K562 (cell line): ENCODE data around the gene MOB4. TPM values are rescaled to one million over a fixed set of nuclear protein-coding genes. Genes with fewer than 3 reads are reported as not detected.

Experiments
- ASH1L ChIP-seq: fragments of 450-650 bp; IDR thresholded peaks from 2 replicates; pipeline ENCODE4 v1.6.1; 2018; ENCODE audit warnings: borderline replicate concordance, mild to moderate bottlenecking, low read depth; ENCODE audit not compliant: partially characterized antibody
- CEBPZ ChIP-seq: fragments of 150-350 bp; IDR thresholded peaks from 2 replicates; pipeline ENCODE4 v1.6.1; 2014; ENCODE audit warnings: low read depth, mild to moderate bottlenecking, low read length, borderline replicate concordance
- CLOCK ChIP-seq: fragments of 250-450 bp; sonication (Bioruptor Pico); IDR thresholded peaks from 2 replicates; pipeline ENCODE4 v1.4.0; 2020; ENCODE audit warnings: mild to moderate bottlenecking, moderate library complexity, borderline replicate concordance
- DACH1 ChIP-seq: fragments of 450-650 bp; IDR thresholded peaks from 2 replicates; pipeline ENCODE4 v1.6.1; 2018; ENCODE audit not compliant: partially characterized antibody
- E2F5 ChIP-seq: sonication (generic); formaldehyde crosslinking; IDR thresholded peaks from 2 replicates; pipeline ENCODE4 v1.8.0; 2022; ENCODE audit warnings: mild to moderate bottlenecking, missing genetic modification reagents
- ELF1 ChIP-seq: fragments of 200-800 bp; sonication (Bioruptor generic); IDR thresholded peaks from 2 replicates; pipeline ENCODE4 v1.6.1; 2016; ENCODE audit warnings: missing genetic modification characterization, missing compliant biosample characterization
- EP400 ChIP-seq: fragments of 450-650 bp; IDR thresholded peaks from 2 replicates; pipeline ENCODE4 v1.6.1; 2017; ENCODE audit warnings: antibody characterized with exemption, mild to moderate bottlenecking, moderate library complexity
- ERF ChIP-seq: fragments of 450-650 bp; formaldehyde crosslinking; IDR thresholded peaks from 2 replicates; pipeline ENCODE4 v1.4.0; 2020; ENCODE audit warnings: mild to moderate bottlenecking, mixed read lengths
- FOS ChIP-seq: IDR thresholded peaks from 3 replicates; pipeline ENCODE4 v1.6.1; 2011; ENCODE audit not compliant: insufficient read length; ENCODE audit errors: extremely low read depth
- FOXK1 ChIP-seq: sonication (generic); formaldehyde crosslinking; IDR thresholded peaks from 2 replicates; pipeline ENCODE4 v1.8.0; 2022; ENCODE audit warnings: missing genetic modification reagents, mild to moderate bottlenecking, borderline replicate concordance
- IFI16 ChIP-seq: fragments of 250-450 bp; sonication (Bioruptor Pico); IDR thresholded peaks from 2 replicates; pipeline ENCODE4 v2.1.2; 2022; ENCODE audit warnings: mild to moderate bottlenecking, inconsistent platforms
- KAT2B ChIP-seq: IDR thresholded peaks from one replicate; pipeline ENCODE4 v1.6.1; 2012; ENCODE audit warnings: low read depth, mild to moderate bottlenecking, control low read depth, inconsistent platforms, low read length, moderate library complexity
- KDM1A ChIP-seq, 2 experiments: fragments of 450-650 bp; IDR thresholded peaks; 2 replicates each; pipeline ENCODE4 v1.6.1; 2016; ENCODE audit warnings: mild to moderate bottlenecking in 2 of 2
- KLF1 ChIP-seq: fragments of 450-650 bp; IDR thresholded peaks from 2 replicates; pipeline ENCODE4 v1.6.1; 2016; ENCODE audit warnings: missing genetic modification characterization, missing compliant biosample characterization
- MIER1 ChIP-seq: fragments of 450-650 bp; IDR thresholded peaks from 2 replicates; pipeline ENCODE4 v1.6.1; 2016; ENCODE audit warnings: antibody characterized with exemption, mild to moderate bottlenecking, low read depth
- NCOA2 ChIP-seq, 2 experiments: fragments of 450-650 bp; IDR thresholded peaks; 2 replicates each; pipeline ENCODE4 v1.6.1; 2018; ENCODE audit warnings: mild to moderate bottlenecking in 2 of 2, moderate library complexity in 1 of 2; ENCODE audit not compliant: partially characterized antibody in 2 of 2
- NEUROD1 ChIP-seq: fragments of 150-350 bp; IDR thresholded peaks from 2 replicates; pipeline ENCODE4 v1.6.1; 2014; ENCODE audit warnings: borderline replicate concordance, low read length, low read depth; ENCODE audit not compliant: partially characterized antibody
- RAD51 ChIP-seq: fragments of 450-650 bp; IDR thresholded peaks from 2 replicates; pipeline ENCODE4 v1.7.1; 2016; ENCODE audit warnings: low read depth, mild to moderate bottlenecking, borderline replicate concordance
- SAFB ChIP-seq: fragments of 200-400 bp; formaldehyde crosslinking; IDR thresholded peaks from 2 replicates; pipeline ENCODE4 v1.6.1; 2017; ENCODE audit warnings: low read depth, low read length, borderline replicate concordance
- SAP30 ChIP-seq: fragments of 200-600 bp; sonication (generic); IDR thresholded peaks from 2 replicates; pipeline ENCODE4 v1.6.1; 2012; ENCODE audit warnings: borderline replicate concordance, low read depth, mild to moderate bottlenecking, moderate library complexity, low read length, control low read depth, inconsistent platforms; ENCODE audit not compliant: insufficient read depth, poor library complexity, severe bottlenecking
- ZBTB1 ChIP-seq: sonication (generic); formaldehyde crosslinking; IDR thresholded peaks from 2 replicates; pipeline ENCODE4 v1.8.1; 2023; ENCODE audit warnings: missing genetic modification reagents, low read depth, mild to moderate bottlenecking, borderline replicate concordance
- ZNF23 ChIP-seq: fragments of 250-450 bp; sonication (Bioruptor Pico); IDR thresholded peaks from 2 replicates; pipeline ENCODE4 v1.4.0; 2020; ENCODE audit warnings: mild to moderate bottlenecking
- polyA plus RNA-seq, 8 experiments: library from polyadenylated mRNA; depleted of rRNA in 4 of 8; stranded (reverse) in 5 of 8; unstranded in 3 of 8; fragments of >200 nt; fragmentation: Nextera tagmentation in 2 of 8; fragmentation: Illumina TruSeq in 1 of 8; extraction: Ambion mirVana in 2 of 8; extraction: Trizol in 1 of 8; gene quantifications; 2 replicates each; pipeline versions ENCODE4 v1.2.1 to v1.2.3, GENCODE V29; 2011 to 2014; ENCODE audit warnings: inconsistent platforms in 1 of 8, missing spikeins in 1 of 8
- total RNA-seq, 7 experiments: library from RNA; depleted of rRNA in 6 of 7; stranded (reverse); fragments of >200 nt in 6 of 7; fragmentation: Illumina TruSeq in 2 of 7; extraction: Trizol in 2 of 7; gene quantifications; 2 replicates each; pipeline versions ENCODE4 v1.2.1 to v1.2.3, GENCODE V29; 2011 to 2021; ENCODE audit warnings: low replicate concordance in 1 of 7

MOB4 gene
- total and polyA plus RNA-seq, 9 of the 15 experiments (the other 6 are each of a cell fraction or from before 2014, with no cell fraction given): 13.5 to 30.8 (median 22.2) TPM

GRCh38 chr2:197515739-197516392 is at the start of gene MOB4 (continued):
- TF ChIP-seq SAFB: peak; percentile 31; the same call in 1 of the 2 replicates
- TF ChIP-seq KAT2B: no peak
- TF ChIP-seq IFI16 (CRISPR knock-in tag): no peak
- no peak for TF ChIP-seq ZBTB1 (CRISPR knock-in tag)
- TF ChIP-seq CEBPZ: no peak
- TF ChIP-seq KLF1 (tag): no peak
- TF ChIP-seq EP400: peak; percentile 83
- TF ChIP-seq MIER1: no peak
- TF ChIP-seq FOS: no peak
- TF ChIP-seq NEUROD1: peak; percentile 89
- peak; percentile 67 for TF ChIP-seq SAP30
- TF ChIP-seq ASH1L: no peak
- TF ChIP-seq ERF: no peak
- no peak for TF ChIP-seq KDM1A (IDR thresholded peaks at IDR 0.05)
- no peak for TF ChIP-seq ZNF23 (CRISPR knock-in tag)
- no peak for TF ChIP-seq E2F5 (CRISPR knock-in tag)
- TF ChIP-seq CLOCK (CRISPR knock-in tag): no peak
- TF ChIP-seq DACH1: peak; percentile 81
- TF ChIP-seq ELF1: peak; percentile 87
- peak; percentile 21; the same call in 1 of the 2 replicates for TF ChIP-seq RAD51
- TF ChIP-seq NCOA2 (IDR thresholded peaks at IDR 0.05; ENCODE audit: partially characterized antibody in 2 of 2): no peak
- TF ChIP-seq FOXK1 (CRISPR knock-in tag): no peak
